Measurements from ENCODE around the gene CPS1. TPM values are rescaled to one million over a fixed set of nuclear protein-coding genes. Genes with fewer than 3 reads are reported as not detected.

The CPS1 gene
- total RNA-seq, 1 experiment from 2014 or later, result 14.2 TPM

- H3K4me3 Mint-ChIP-seq, result no peak overlapping the region
- TF ChIP-seq CTCF (conservative IDR thresholded peaks at IDR 0.05), result no peak
- peaks cover 2% of the 10 kb centered on the region; the same call in 1 of the 2 replicates for H3K4me1 ChIP-seq (ENCODE audit: insufficient read depth, low read length)
- no peak for DNase-seq
- no peak overlapping the region; a peak in 1 of 7 replicates for H3K27ac Mint-ChIP-seq
- no peak overlapping the region for H3K9ac ChIP-seq (ENCODE audit: extremely low read depth, insufficient read length, low read length)
- no peak overlapping the region for H2BK20ac ChIP-seq (ENCODE audit: low read depth, low read length, poor library complexity, severe bottlenecking)
- H4K91ac ChIP-seq (ENCODE audit: insufficient read length, low read depth, low read length), result no peak overlapping the region
- H3K79me2 ChIP-seq (ENCODE audit: insufficient read depth, low read length), result no peaks in the 10 kb centered on the region
- H3K56ac ChIP-seq (ENCODE audit: insufficient read length, low read depth, low read length), result no peak overlapping the region
- H3K4me2 ChIP-seq (ENCODE audit: insufficient read depth, insufficient read length, low read length), result no peak overlapping the region
- no peak overlapping the region for H3K18ac ChIP-seq (ENCODE audit: insufficient read length, low read depth, low read length)
- no peak overlapping the region for H3T11ph ChIP-seq (ENCODE audit: low read length)
- H3K9me3 ChIP-seq (ENCODE audit: control insufficient read depth, low read depth, low read length), result no peaks in the 10 kb centered on the region
- no peak overlapping the region for H4K8ac ChIP-seq (replicated peaks; ENCODE audit: insufficient read length, low read depth, low read length)
- no peak overlapping the region for H2BK120ac ChIP-seq (ENCODE audit: low read depth, low read length, poor library complexity, severe bottlenecking)
- no peak overlapping the region for H2BK15ac ChIP-seq (ENCODE audit: low read depth, low read length)
- no peaks in the 10 kb centered on the region for H3K23me2 ChIP-seq (ENCODE audit: insufficient read length, low read depth, low read length, poor library complexity, severe bottlenecking)
- H3K79me1 ChIP-seq (ENCODE audit: insufficient read depth, low read depth, low read length, poor library complexity, severe bottlenecking), result no peaks in the 10 kb centered on the region
- H3K27me3 Mint-ChIP-seq (ENCODE audit: low read depth), result no peaks in the 10 kb centered on the region
- no peak overlapping the region for H2AFZ ChIP-seq (ENCODE audit: low read length)
- no peak overlapping the region for H3K27ac ChIP-seq (ENCODE audit: insufficient read length, low read depth, low read length)
- no peaks in the 10 kb centered on the region for H3K9me3 Mint-ChIP-seq
- no peak overlapping the region for H3K4ac ChIP-seq (ENCODE audit: low read depth, low read length)
- H2BK12ac ChIP-seq (ENCODE audit: insufficient read length, low read depth, low read length), result no peak overlapping the region
- H3K23ac ChIP-seq (ENCODE audit: insufficient read length, low read depth, low read length), result no peak overlapping the region
- H2AK5ac ChIP-seq (ENCODE audit: insufficient read length, low read length), result no peak overlapping the region
- H3K4me1 Mint-ChIP-seq, result peaks cover 22 to 24% of the 10 kb centered on the region in 2 experiments
- no peak overlapping the region for H2BK5ac ChIP-seq (ENCODE audit: insufficient read length, low read length)
- H4K5ac ChIP-seq (ENCODE audit: insufficient read length, low read depth, low read length), result no peak overlapping the region
- H3K14ac ChIP-seq (ENCODE audit: insufficient read depth, low read length), result no peak overlapping the region
- no CpG with 5 or more reads among the region's 5 CpGs for WGBS (ENCODE audit: extremely low coverage, insufficient read length, low lambda C conversion rate)
- no peaks in the 10 kb centered on the region for H4K20me1 ChIP-seq (ENCODE audit: control insufficient read depth, insufficient read depth, insufficient read length)
- no peaks in the 10 kb centered on the region for H3K36me3 Mint-ChIP-seq (ENCODE audit: insufficient read depth in 1 of 3, low read depth in 3 of 3)
- no peaks in the 10 kb centered on the region for H3K27me3 ChIP-seq (ENCODE audit: insufficient read depth, low read length)
Measured at GRCh38 chr2:210546424-210547208, 9.8 kb upstream of the CPS1 start.

Measured in H9 (cell line).